Measurements from ENCODE around the gene CACHD1.

DNA sequence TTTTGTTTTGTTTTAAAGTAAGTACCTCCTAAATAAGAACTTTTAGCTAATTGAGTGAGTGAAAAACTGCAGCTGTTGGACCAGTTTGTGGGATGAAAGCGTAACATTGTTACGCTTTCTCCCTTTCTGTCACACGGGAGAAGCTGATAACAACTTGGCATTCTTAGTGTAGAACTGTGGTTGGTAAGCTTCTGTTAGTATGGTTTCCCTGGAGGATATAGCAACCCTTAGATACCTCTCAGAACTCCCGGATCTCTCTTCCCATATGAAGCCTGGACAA, 98.2 kb downstream of the CACHD1 start:
- TF ChIP-seq, protein P1, sequence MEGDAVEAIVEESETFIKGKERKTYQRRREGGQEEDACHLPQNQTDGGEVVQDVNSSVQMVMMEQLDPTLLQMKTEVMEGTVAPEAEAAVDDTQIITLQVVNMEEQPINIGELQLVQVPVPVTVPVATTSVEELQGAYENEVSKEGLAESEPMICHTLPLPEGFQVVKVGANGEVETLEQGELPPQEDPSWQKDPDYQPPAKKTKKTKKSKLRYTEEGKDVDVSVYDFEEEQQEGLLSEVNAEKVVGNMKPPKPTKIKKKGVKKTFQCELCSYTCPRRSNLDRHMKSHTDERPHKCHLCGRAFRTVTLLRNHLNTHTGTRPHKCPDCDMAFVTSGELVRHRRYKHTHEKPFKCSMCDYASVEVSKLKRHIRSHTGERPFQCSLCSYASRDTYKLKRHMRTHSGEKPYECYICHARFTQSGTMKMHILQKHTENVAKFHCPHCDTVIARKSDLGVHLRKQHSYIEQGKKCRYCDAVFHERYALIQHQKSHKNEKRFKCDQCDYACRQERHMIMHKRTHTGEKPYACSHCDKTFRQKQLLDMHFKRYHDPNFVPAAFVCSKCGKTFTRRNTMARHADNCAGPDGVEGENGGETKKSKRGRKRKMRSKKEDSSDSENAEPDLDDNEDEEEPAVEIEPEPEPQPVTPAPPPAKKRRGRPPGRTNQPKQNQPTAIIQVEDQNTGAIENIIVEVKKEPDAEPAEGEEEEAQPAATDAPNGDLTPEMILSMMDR (IDR thresholded peaks at IDR 0.05) = no peak
- no peak for TF ChIP-seq POLR2A (IDR thresholded peaks at IDR 0.05)
